Posterior vena cava (tissue), 2 donors: ENCODE results near the gene RHOV. TPM values are rescaled to one million over a fixed set of nuclear protein-coding genes. Genes with fewer than 3 reads are reported as not detected.

Source experiments
- DNase-seq: peaks from one replicate; pipeline ENCODE4 v3.0.0-alpha.2; 2020; ENCODE audit warnings: low spot score
- intact Hi-C, 2 donors: fragments of 100-400 bp; cut with DNase I; formaldehyde crosslinking; loops; one replicate each; pipeline versions ENCODE4 v1.14.1 to v1.14.2; 2022 to 2023
- total RNA-seq, 2 donors: library from RNA; stranded (reverse); fragmentation: NEBNext Ultra II Directional; extraction: Animal tissue kit (Norgen Biotek cat#: 25700); gene quantifications; one replicate each; pipeline ENCODE4 v1.2.1, GENCODE V29; 2021
- donor health status: DM: yes; HTN: yes; CAD: no.
- donor health status: DM: yes; HTN: yes; CAD: no.

The RHOV gene
- total RNA-seq, 2 donors from 2014 or later = not detected

DNA sequence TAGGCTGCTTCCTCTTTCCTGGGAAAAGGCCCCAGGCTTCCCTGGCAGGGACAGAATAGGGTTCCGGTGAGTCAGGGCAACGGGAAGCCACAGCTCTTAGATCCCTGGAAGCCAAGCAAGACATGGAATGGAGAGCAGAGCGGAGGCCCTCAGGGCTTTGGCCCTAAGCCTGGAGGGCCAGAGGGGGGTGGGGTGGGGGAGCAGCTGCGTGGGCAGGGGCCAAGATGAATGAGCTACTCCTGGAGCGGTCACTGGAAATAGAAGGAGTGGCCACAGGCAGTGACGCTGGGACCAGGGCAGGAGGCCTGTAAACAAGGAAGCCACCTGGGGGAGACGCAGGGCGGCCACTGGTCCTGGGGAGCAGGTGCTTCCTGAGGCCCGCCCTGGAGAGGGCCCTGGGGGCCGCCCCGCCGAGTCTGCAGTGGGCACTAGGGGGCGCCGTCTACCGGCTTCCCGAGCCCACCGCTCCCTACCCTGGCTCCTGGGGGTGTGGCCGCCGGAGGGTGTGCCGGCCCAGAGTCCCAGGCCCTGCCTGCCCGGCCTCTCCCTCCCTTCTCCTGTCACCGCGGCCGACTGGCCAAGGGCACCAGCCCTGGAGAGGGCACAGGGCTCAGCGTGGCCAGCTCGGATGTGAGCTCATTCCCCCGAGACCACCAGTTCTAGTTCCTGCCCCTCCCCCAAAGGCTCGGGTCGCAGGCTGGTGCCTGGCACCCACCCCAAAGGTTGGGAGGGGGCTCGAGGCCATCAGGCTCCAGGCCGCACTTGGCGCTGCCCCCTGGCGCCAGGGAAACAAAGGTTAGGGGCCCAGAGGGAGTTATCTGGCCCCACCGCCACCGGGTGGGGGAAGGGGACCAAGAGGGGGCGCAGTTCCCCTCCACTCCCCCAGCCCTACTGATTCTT lies 32.3 kb upstream of the RHOV start:
- peak; percentile 96 for DNase-seq
- intact Hi-C loops = loop anchor here (10.0 kb wide), 1 partner anchor 278 kb away; no protein-coding TSS in a partner anchor

DNA sequence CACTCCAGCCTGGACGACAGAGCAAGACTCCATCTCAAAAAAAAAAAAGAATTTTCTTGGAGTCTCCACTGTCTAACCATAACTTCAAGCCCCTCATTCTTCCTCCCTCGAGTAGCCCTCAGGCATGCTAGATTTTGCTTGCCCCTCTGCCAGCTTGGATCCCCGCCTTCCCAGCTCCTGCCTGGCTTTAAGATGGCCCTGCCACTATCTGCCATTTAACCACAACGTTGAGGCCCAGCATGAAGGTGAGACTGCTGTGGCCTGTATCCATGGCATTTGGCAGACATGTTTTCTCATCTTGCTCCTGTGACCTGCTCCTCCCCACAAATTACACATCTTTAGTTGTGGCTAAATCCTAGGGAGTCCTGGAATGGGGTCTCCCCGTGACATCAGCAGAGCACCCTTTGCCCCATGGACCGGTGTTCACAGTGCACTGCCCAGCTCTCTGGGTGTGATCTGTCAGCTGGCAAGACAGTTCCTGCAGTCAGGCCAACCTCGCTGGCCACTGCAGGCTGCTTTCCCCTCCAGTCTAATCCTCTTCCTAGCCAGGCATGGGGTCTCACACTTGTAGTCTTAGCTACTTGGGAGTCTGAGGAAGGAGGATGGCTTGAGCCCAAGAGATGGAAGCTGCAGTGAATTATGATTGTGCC lies 30.6 kb upstream of the RHOV start:
- intact Hi-C loops = loop anchor here (2.0 to 10.0 kb wide), 2 partner anchors 118 to 280 kb away; no protein-coding TSS in a partner anchor
- DNase-seq = no peak

DNA sequence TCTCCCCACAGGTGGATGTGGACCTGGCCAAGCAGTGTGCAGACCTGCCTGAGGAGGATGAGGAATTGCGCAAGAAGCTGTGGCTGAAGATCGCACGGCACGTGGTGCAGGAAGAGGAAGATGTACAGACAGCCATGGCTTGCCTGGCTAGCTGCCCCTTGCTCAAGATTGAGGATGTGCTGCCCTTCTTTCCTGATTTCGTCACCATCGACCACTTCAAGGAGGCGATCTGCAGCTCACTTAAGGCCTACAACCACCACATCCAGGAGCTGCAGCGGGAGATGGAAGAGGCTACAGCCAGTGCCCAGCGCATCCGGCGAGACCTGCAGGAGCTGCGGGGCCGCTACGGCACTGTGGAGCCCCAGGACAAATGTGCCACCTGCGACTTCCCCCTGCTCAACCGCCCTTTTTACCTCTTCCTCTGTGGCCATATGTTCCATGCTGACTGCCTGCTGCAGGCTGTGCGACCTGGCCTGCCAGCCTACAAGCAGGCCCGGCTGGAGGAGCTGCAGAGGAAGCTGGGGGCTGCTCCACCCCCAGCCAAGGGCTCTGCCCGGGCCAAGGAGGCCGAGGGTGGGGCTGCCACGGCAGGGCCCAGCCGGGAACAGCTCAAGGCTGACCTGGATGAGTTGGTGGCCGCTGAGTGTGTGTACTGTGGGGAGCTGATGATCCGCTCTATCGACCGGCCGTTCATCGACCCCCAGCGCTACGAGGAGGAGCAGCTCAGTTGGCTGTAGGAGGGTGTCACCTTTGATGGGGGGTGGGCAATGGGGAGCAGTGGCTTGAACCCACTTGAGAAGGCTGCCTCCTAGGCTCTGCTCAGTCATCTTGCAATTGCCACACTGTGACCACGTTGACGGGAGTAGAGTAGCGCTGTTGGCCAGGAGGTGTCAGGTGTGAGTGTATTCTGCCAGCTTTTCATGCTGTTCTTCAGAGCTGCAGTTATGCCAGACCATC lies 28.8 kb upstream of the RHOV start:
- intact Hi-C loops = loop anchor here (10.0 kb wide), 1 partner anchor 282 kb away; no protein-coding TSS in a partner anchor
- peak; percentile 89 for DNase-seq

DNA sequence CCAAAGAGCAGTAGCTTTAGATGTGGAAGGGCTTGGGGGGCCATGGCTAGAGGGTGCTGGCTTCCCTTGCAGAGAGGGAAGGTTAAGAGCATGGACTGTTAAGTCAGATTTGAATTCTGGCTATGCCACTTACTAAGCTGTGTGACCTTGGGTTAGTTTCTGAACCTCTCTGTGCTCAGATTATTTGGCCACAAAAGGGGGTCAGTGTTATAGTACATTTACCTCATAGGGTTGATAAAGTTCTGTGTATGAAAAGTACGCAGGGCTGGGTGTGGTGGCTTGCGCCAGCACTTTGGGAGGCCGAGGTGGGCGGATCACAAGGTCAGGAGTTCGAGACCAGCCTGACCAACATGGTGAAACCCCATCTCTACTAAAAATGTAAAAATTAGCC lies 27.0 kb upstream of the RHOV start:
- intact Hi-C loops = loop anchor here (10.0 kb wide), 1 partner anchor 284 kb away; no protein-coding TSS in a partner anchor
- DNase-seq = no peak

DNA sequence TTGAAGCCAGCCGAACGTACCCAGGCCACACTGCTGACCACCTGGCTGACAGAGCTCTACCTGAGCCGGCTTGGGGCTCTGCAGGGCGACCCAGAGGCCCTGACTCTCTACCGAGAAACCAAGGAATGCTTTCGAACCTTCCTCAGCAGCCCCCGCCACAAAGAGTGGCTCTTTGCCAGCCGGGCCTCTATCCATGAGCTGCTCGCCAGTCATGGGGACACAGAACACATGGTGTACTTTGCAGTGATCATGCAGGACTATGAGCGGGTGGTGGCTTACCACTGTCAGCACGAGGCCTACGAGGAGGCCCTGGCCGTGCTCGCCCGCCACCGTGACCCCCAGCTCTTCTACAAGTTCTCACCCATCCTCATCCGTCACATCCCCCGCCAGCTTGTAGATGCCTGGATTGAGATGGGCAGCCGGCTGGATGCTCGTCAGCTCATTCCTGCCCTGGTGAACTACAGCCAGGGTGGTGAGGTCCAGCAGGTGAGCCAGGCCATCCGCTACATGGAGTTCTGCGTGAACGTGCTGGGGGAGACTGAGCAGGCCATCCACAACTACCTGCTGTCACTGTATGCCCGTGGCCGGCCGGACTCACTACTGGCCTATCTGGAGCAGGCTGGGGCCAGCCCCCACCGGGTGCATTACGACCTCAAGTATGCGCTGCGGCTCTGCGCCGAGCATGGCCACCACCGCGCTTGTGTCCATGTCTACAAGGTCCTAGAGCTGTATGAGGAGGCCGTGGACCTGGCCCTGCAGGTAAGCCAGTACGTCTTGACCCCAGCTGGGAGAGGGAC lies 26.4 kb upstream of the RHOV start:
- intact Hi-C loops = loop anchor here (10.0 kb wide), 1 partner anchor 284 kb away; no protein-coding TSS in a partner anchor
- DNase-seq = no peak

DNA sequence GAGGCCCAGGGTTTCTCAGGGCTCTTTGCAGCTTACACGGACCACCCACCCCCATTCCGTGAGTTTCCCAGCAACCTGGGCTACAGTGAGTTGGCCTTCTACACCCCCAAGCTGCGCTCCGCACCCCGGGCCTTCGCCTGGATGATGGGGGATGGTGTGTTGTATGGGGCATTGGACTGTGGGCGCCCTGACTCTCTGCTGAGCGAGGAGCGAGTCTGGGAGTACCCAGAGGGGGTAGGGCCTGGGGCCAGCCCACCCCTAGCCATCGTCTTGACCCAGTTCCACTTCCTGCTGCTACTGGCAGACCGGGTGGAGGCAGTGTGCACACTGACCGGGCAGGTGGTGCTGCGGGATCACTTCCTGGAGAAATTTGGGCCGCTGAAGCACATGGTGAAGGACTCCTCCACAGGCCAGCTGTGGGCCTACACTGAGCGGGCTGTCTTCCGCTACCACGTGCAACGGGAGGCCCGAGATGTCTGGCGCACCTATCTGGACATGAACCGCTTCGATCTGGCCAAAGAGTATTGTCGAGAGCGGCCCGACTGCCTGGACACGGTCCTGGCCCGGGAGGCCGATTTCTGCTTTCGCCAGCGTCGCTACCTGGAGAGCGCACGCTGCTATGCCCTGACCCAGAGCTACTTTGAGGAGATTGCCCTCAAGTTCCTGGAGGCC lies 25.6 kb upstream of the RHOV start:
- intact Hi-C loops = loop anchor here (10.0 kb wide), 1 partner anchor 285 kb away; no protein-coding TSS in a partner anchor
- no peak for DNase-seq

DNA sequence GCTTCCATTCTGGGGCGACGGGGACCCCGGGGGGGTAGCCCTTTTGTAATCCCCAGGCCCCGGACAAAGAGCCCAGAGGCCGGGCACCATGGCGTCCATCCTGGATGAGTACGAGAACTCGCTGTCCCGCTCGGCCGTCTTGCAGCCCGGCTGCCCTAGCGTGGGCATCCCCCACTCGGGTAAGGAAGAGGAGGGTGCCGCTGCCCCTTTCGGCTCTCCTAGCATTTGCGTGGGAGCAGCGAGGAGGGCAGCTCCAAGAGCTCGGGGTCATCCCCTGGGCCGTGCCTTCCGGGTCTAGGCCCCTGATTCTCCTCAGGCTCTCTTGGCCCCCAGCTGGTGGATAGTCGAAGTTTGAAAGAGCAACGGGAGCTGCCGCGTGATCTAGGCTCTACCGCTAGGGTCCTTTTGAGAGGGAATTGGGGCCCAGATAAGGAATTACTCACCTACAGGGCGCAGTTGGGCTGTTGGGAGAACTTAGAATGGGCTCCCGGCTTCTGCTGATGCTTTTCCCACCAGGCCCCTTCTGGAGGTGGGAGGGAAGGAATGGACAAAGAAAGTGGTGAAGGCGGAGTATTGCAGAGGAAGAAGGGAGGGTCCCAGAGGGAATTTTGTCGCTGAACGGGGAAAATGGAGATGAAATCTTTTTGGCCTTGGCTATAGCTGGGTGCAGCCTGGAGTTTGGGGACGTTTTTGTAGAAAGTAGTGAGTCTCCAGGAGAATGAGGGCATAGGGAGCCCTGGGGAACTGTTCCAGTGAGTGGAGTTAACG lies 20.8 kb upstream of the RHOV start:
- intact Hi-C loops = loop anchor here in 1 of 2 donors (5.0 kb wide), 1 partner anchor 38 kb away; no protein-coding TSS in a partner anchor
- DNase-seq = peak; percentile 86

DNA sequence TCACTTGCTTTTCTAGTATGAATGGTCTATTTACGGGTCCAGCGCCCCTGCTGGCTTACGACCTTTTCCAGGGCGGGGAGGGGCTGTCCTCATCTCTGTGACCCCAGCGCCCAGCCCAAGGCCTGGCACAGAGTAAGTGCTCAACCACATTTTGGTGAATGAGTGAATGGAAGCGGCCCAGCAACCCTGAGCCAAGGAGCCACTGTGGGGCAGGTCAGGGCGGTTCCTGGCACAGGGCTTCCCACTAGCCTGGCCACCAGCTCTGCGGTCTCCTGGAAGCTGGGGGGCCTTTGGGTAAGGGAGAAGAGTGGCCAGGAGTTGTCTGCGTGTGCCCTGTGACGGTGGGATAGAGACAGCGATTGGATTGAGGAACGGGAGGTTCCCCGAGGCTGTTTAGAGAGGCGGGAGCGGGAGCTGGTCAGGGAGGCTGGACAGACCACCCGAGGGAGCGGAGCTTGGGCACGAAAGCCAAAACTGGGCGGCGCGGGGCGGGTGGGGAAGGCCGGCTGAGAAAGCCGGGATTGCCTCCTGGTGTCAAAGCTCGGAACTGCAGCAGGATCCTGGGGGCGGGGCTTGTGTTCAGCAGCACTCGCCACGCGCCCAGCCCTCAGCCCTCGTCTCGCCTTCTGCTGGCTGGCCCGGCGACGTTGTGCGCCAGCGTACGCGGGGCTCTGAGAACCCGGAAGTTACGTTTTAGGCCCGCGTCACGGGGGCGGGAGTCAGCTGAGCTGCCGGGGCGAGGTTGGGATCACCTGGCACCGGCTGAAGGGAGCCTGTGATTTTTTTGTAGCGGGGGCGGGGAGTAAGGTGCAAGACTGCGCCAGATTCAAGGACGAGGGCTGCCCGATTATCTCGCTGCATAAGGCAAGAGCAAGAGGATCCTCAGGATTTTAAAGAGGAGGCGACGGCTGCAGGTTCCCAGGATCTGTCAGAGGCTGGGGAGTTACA lies 20.0 kb upstream of the RHOV start, which contains the start of gene VPS18:
TSS of gene VPS18 (plus strand) at position 718 of the 948 bp plus-strand sequence. CDS start 319 bp downstream, outside the sequence.
- intact Hi-C loops = loop anchor here in 1 of 2 donors (5.0 kb wide), 1 partner anchor 37 kb away; no protein-coding TSS in a partner anchor
- DNase-seq = peak; percentile 100

DNA sequence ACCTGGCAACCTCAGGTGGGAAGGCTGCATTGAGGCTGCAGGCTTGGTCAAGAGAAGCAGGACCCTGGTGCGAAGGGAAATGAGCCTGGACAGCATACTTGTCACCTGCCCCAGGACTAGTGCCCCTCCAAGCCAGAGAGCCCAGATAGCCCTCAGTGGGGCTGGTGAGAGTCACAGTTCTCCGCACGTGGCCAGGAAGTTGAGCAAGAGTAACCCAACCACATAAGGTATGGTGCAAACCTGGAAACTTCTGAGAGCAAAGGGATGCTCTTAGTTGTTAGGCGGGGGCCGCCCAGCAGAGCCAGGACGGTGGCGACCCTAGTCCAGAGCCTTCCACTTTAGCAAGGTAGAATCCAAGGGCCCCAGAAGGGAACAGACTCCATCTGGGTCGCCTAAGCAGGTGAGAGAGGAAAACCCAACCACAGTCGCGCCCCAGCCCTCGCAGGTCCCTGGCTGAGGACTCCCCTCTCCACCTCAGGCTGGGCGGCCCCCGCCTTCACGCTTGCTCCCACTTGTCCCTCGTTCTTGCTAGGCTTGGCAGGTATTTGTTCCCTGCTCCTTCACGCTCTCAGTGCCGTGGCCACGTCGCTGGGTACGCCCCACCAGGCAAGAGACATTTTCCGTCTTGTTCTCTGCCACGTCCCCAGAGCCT lies 19.1 kb upstream of the RHOV start:
- DNase-seq = no peak
- intact Hi-C loops = loop anchor here in 1 of 2 donors (5.0 kb wide), 1 partner anchor 36 kb away; no protein-coding TSS in a partner anchor

DNA sequence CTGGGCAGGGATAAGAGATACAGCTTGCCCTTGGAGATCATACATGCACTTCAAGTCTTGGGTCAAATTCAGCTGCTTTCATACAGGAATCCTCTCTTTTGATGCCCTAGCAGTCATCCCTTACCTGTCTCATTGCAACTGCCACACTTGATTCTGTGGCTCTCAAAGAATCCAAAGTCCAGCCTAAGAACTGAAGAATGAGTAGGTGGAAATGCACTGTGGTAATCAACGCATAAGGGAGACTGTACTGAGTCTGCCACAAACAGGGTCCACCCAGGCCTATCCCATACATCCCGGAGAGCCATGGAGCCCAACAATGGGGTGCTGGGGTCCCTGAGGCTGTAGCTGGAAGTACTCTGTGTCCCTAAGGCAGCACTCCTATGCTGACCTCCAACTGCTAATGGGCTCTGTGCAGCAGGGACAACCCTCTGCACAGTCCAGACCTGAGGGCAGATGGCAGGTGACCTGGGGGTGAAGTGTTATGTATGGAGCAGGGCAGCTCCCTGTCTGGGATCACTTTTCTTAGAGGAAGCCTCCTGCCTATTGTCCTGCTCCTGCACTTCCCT lies 18.5 kb upstream of the RHOV start:
- intact Hi-C loops = loop anchor here in 1 of 2 donors (5.0 kb wide), 1 partner anchor 35 kb away; no protein-coding TSS in a partner anchor
- no peak for DNase-seq

DNA sequence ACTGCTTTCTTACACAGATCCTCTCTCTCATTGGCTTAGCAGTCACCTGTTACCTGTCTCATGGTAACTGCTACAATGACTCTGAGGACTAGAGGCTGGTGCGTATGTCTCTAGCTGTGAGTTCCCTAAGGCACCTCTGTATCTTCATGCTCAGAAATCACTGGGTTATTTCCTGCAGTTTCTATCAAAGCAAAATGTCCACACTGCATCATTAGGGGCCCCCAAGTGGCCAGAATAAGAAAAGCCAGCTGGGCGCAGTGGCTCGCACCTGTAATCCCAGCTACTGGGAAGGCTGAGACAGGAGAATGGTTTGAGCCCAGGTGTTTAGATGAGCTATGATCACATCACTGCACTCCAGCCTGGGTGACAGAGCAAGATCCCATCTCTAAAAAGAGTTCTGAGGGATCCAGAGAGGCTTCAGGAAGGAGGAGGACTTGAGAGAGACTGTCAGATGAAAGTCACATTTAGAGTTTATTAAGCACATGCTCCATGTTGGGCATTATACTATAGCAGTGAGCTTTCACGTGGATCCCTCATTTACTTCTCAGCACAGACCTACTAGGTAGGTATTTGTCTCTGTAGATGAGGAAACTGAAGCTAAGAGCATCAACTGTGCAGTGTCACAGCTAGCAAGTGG lies 17.9 kb upstream of the RHOV start:
- intact Hi-C loops = loop anchor here (2.0 to 5.0 kb wide), 2 partner anchors 19 to 35 kb away; no protein-coding TSS in a partner anchor
- no peak for DNase-seq

DNA sequence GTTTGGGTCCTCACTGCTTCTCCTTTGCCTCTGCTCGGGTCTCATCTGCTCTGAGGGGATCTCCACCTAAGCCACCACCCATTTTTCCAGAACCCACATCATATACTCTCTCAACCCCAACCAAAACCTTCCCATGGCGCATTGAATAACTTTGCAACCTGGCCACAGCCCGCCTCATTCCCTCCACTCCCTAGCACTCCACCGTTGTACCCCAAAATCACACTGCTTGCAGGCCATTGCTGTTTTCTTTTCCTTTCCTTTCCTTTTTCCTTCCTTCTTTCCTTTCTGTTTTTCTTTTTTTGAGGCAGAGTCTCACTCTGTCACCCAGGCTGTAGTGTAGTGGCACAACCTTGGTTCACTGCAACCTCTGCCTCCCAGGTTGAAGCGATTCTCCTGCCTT lies 17.1 kb upstream of the RHOV start:
- intact Hi-C loops = loop anchor here (2.0 to 5.0 kb wide), 2 partner anchors 18 to 34 kb away; no protein-coding TSS in a partner anchor
- DNase-seq = no peak

DNA sequence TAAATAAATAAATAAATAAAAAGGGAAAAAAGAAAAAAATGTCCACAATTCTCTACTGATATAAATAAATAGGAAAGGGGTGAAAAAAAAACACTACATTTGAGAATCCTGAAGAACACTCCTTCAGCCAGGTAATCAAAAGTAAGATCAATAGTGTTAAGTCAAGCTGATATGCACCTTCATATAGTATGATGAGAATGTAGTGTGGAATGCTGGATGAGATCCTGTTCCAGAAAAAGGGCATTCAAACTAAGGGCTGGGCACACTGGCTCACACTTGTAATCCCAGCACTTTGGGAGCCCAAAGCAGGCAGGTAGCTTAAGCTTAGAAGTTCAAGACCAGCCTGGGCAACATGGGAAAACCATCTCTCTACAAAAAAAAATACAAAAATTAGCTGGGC lies 15.1 kb upstream of the RHOV start:
- DNase-seq = no peak
- intact Hi-C loops = no loop called here

DNA sequence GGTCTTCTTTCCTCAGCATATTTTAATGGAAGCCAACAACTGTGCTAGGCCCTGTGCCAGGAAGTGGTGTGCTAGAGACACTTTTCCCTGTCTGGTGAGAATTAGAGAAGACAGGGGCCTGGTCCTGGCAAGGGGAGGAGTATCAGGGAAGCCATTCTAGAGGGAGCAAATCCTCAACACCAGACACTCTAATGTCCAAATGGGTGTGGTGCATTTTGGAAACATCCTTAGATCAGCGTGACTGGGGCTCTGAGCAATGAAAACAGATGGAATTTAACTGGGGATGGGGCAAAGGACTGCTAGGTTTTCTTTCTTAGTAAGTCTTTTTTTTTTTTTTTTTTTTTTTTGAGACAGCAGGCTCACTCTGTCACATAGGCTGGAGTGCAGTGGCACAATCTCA lies 12.6 kb upstream of the RHOV start:
- intact Hi-C loops = no loop called here
- no peak for DNase-seq
